C4-2B (cell line): ENCODE measurements around the gene TMEM18.
A peak's percentile ranks its signal among the peaks of the same experiment; 100 is the strongest.

Experiments
- H3K27ac ChIP-seq: fragments of 450-650 bp; 2 replicates; pipeline ENCODE4 v1.5.1; 2017
- CTCF ChIP-seq: fragments of 450-650 bp; conservative IDR thresholded peaks from 2 replicates; pipeline ENCODE4 v1.5.1; 2017; ENCODE audit warnings: mild to moderate bottlenecking
- ZFX ChIP-seq: fragments of 450-650 bp; IDR thresholded peaks from 2 replicates; pipeline ENCODE4 v1.6.1; 2017

TMEM18 gene

GRCh38 chr2:677056-677958 is at the start of gene TMEM18:
TSS of gene TMEM18 (minus strand) at chr2:677406. CDS start at chr2:677345, 61 bp downstream.
- TF ChIP-seq CTCF (peak; percentile 15), ZFX (peak; percentile 88)
- H3K27ac ChIP-seq: peak within 1 kb of the TSS; percentile 99

- H3K27ac ChIP-seq: no peak overlapping the region
- no peak for TF ChIP-seq CTCF
- TF ChIP-seq ZFX: no peak
These were observed 49.0 kb upstream of the TMEM18 start for GRCh38 chr2:726169-726568.

DNA sequence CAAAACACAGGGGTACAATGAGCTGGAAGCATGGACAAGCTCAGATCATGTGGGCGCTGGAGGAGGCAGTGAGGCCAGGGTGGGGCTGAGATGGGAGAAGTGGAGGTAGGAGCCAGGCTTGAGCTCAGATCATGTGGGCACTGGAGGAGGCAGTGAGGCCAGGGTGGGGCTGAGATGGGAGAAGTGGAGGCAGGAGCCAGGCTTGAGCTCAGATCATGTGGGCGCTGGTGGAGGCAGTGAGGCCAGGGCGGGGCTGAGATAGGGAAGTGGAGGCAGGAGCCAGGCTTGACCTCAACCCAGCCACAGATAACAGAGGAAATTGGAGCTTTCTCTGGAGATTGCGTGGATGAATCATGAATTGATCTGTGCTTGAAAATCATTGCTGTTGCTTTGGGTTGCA is 48.3 kb upstream of the TMEM18 start:
- H3K27ac ChIP-seq: no peak overlapping the region
- TF ChIP-seq CTCF: no peak
- no peak for TF ChIP-seq ZFX

DNA sequence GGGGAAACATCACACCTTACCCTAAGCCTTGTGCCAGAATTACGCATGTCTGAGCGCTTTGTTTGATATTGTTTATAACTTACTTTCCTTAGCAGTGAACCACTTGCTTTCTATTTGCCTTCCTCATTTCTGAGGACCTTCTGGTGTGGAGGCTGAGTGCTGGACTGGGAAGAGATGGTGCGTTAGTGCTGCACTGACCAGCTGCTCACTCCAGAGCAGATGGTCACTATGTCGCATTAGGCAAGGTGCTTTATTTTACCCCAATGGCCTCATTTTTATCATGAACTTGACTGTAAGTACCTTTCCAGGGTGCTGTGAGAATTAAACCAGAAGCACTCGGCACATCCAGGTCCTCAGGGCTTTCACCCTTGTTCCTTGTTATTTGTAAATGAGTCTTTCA is 46.6 kb upstream of the TMEM18 start:
- TF ChIP-seq ZFX (no peak), CTCF (no peak)
- no peak overlapping the region for H3K27ac ChIP-seq

DNA sequence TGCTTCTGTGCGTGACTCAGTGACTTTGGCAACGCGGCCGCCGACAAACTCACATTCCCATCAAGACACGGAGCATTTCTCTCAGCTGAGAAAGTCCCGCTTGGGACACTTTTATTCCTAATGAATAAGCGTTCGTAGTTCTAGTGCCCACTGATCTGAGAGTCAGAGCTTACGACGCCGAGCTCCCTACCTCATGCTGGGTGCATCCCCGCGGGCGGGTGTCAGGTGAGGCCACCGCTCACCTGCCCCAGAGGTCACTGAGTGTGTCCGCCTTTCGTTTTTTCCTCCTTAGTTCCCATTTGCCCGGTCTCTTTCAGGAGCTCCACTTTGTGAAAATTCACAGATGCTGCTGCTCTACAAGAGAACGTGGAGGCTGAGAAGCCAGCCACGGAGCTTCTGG is 43.6 kb upstream of the TMEM18 start:
- no peak overlapping the region for H3K27ac ChIP-seq
- TF ChIP-seq CTCF: no peak
- no peak for TF ChIP-seq ZFX

DNA sequence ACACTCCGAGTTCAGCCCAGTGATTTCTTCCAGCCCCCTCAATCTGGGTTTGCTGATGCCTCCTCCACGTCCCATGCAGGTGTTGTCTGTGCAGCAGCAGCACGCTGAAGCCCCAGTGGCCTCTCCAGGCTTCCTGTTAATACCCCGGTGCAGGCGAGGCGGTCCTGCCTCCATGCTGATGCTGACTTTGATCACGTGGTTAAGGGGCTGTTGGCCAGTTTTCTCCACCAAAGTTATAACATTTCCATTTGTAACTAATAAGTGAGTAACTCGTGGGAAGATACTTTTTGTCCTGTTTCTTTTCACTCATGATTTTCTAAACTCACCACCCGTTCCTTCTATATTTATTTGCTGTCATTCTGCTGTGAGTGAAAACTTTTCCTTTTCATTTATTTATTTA is 42.5 kb upstream of the TMEM18 start:
- TF ChIP-seq CTCF: no peak
- TF ChIP-seq ZFX: no peak
- no peak overlapping the region for H3K27ac ChIP-seq

DNA sequence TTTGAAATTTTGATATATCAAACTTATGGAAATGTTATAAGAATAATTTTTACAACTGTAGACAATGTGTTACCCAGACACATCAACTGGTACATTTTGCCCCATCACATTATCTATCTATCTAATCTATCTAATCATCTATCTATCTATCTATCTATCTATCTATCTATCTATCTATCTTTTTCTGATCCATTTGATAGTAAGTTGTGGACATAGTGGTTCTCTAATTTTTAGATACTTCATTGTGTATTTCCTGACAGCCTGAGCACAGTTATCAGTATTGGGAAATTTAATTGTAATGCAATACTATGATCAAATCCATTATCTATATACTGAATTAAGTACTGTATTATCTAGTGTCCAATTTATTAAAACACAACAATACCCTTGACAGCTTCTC is 42.0 kb upstream of the TMEM18 start:
- TF ChIP-seq CTCF: no peak
- TF ChIP-seq ZFX: no peak
- H3K27ac ChIP-seq: no peak overlapping the region
